NT2/D1 (cell line): ENCODE results near the gene COX4I1.

Source experiments
- SUZ12 ChIP-seq: IDR thresholded peaks from 2 replicates; pipeline ENCODE4 v1.6.1; 2011; ENCODE audit not compliant: insufficient read length, insufficient read depth; ENCODE audit errors: extremely low read depth
- YY1 ChIP-seq: IDR thresholded peaks from 2 replicates; pipeline ENCODE4 v1.6.1; 2011; ENCODE audit not compliant: insufficient read length, insufficient read depth
- ZNF274 ChIP-seq: IDR thresholded peaks from 2 replicates; pipeline ENCODE4 v1.6.1; 2011; ENCODE audit warnings: mild to moderate bottlenecking, low read depth, low read length

DNA sequence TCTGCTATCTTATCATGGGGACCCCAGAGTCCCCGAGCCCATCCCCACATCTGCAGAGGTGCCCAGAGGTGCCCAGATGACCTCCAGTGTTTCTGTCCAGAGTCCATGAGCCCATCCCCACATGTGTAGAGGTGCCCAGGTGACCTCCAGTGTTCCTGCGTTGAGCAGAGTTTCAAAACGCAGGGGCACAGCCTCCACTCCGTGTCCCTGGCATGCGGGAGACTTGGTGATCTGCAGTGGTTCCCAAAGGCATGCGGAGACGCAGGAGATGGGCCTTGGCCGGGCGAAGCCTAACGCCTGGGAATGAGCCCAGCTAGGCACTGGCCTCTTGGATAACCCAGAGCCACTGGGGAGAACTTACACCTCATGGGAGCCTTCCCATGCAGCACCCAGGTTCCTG lies 41.3 kb downstream of the COX4I1 start:
- TF ChIP-seq SUZ12 (no peak), YY1 (no peak), ZNF274 (no peak)
